Measurements from ENCODE around the gene CACUL1. TPM values are rescaled to one million over a fixed set of nuclear protein-coding genes. Genes with fewer than 3 reads are reported as not detected.

CACUL1 gene
- total RNA-seq, 1 donor from 2014 or later = 34.0 TPM

GRCh38 chr10:118714366-118714765, 40.4 kb downstream of the CACUL1 start:
- Mint-ChIP-seq H3K4me1 (ENCODE audit: unreplicated experiment) (peaks cover 8% of the 10 kb centered on the region), H3K27me3 (ENCODE audit: unreplicated experiment) (no peaks in the 10 kb centered on the region), H3K9me3 (ENCODE audit: unreplicated experiment) (no peaks in the 10 kb centered on the region), H3K36me3 (ENCODE audit: unreplicated experiment) (peaks cover 5% of the 10 kb centered on the region), H3K27ac (ENCODE audit: unreplicated experiment) (no peak overlapping the region), H3K4me3 (ENCODE audit: unreplicated experiment) (no peak overlapping the region)
- DNase-seq (ENCODE audit: extremely low spot score, unreplicated experiment) = no peak
- no peak for TF ChIP-seq CTCF (IDR thresholded peaks at IDR 0.05)

GRCh38 chr10:118712930-118713634, 41.7 kb downstream of the CACUL1 start:
- Mint-ChIP-seq H3K27me3 (ENCODE audit: unreplicated experiment) (no peaks in the 10 kb centered on the region), H3K27ac (ENCODE audit: unreplicated experiment) (no peak overlapping the region)
- TF ChIP-seq CTCF (IDR thresholded peaks at IDR 0.05) = peak; percentile 19

GRCh38 chr10:118712080-118712479, 42.7 kb downstream of the CACUL1 start:
- Mint-ChIP-seq H3K4me1 (ENCODE audit: unreplicated experiment) (no peaks in the 10 kb centered on the region), H3K36me3 (ENCODE audit: unreplicated experiment) (peaks cover 10% of the 10 kb centered on the region), H3K9me3 (ENCODE audit: unreplicated experiment) (no peaks in the 10 kb centered on the region), H3K27ac (ENCODE audit: unreplicated experiment) (no peak overlapping the region), H3K4me3 (ENCODE audit: unreplicated experiment) (no peak overlapping the region), H3K27me3 (ENCODE audit: unreplicated experiment) (no peaks in the 10 kb centered on the region)
- TF ChIP-seq CTCF (IDR thresholded peaks at IDR 0.05) = no peak
- DNase-seq (ENCODE audit: extremely low spot score, unreplicated experiment) = no peak

More at GRCh38 chr10:118712930-118713634, 41.7 kb downstream of the CACUL1 start:
- H3K36me3 Mint-ChIP-seq (ENCODE audit: unreplicated experiment) = peaks cover 5% of the 10 kb centered on the region
- no peaks in the 10 kb centered on the region for H3K4me1 Mint-ChIP-seq (ENCODE audit: unreplicated experiment)
- H3K4me3 Mint-ChIP-seq (ENCODE audit: unreplicated experiment) = no peak overlapping the region
- H3K9me3 Mint-ChIP-seq (ENCODE audit: unreplicated experiment) = no peaks in the 10 kb centered on the region
- DNase-seq (ENCODE audit: extremely low spot score, unreplicated experiment) = no peak

GRCh38 chr10:118710487-118710886, 44.3 kb downstream of the CACUL1 start:
- no peak overlapping the region for H3K4me3 Mint-ChIP-seq (ENCODE audit: unreplicated experiment)
- H3K27me3 Mint-ChIP-seq (ENCODE audit: unreplicated experiment) = no peaks in the 10 kb centered on the region
- H3K9me3 Mint-ChIP-seq (ENCODE audit: unreplicated experiment) = no peaks in the 10 kb centered on the region
- no peak overlapping the region for H3K27ac Mint-ChIP-seq (ENCODE audit: unreplicated experiment)
- peaks cover 12% of the 10 kb centered on the region for H3K36me3 Mint-ChIP-seq (ENCODE audit: unreplicated experiment)
- no peak for TF ChIP-seq CTCF (IDR thresholded peaks at IDR 0.05)
- no peak for DNase-seq (ENCODE audit: extremely low spot score, unreplicated experiment)
- no peaks in the 10 kb centered on the region for H3K4me1 Mint-ChIP-seq (ENCODE audit: unreplicated experiment)

- no peak for DNase-seq (ENCODE audit: extremely low spot score, unreplicated experiment)
- Mint-ChIP-seq H3K27ac (ENCODE audit: unreplicated experiment) (no peak overlapping the region), H3K27me3 (ENCODE audit: unreplicated experiment) (no peaks in the 10 kb centered on the region), H3K4me3 (ENCODE audit: unreplicated experiment) (no peak overlapping the region), H3K4me1 (ENCODE audit: unreplicated experiment) (no peaks in the 10 kb centered on the region), H3K36me3 (ENCODE audit: unreplicated experiment) (peaks cover 12% of the 10 kb centered on the region), H3K9me3 (ENCODE audit: unreplicated experiment) (no peaks in the 10 kb centered on the region)
- TF ChIP-seq CTCF (IDR thresholded peaks at IDR 0.05) = no peak
These were observed 46.2 kb downstream of the CACUL1 start for GRCh38 chr10:118708571-118708970.
